BE2C (cell line): ENCODE results near the gene TNS3.

Experiments used
- DNase-seq: peaks from one replicate; pipeline ENCODE4 v3.0.0-alpha.2; 2020
- H3K27me3 ChIP-seq: fragments of 250-450 bp; sonication (Bioruptor Pico); 2 replicates; pipeline ENCODE4 v1.5.1; 2020; ENCODE audit warnings: mild to moderate bottlenecking
- H3K36me3 ChIP-seq: fragments of 250-450 bp; sonication (Bioruptor Pico); 2 replicates; pipeline ENCODE4 v1.5.1; 2020; ENCODE audit warnings: mild to moderate bottlenecking
- H3K4me1 ChIP-seq: fragments of 250-450 bp; sonication (Bioruptor Pico); 2 replicates; pipeline ENCODE4 v1.5.1; 2020
- H3K4me3 ChIP-seq: 2 replicates; pipeline ENCODE4 v1.5.1; 2011; ENCODE audit warnings: low read depth, low read length
- H3K9me3 ChIP-seq: fragments of 250-450 bp; sonication (Bioruptor Pico); 2 replicates; pipeline ENCODE4 v1.5.1; 2020
- TF ChIP-seq, protein P1 (sequence below): IDR thresholded peaks from 2 replicates; pipeline ENCODE4 v1.5.1; 2012; ENCODE audit warnings: mild to moderate bottlenecking, low read depth, low read length

TNS3 gene

DNA sequence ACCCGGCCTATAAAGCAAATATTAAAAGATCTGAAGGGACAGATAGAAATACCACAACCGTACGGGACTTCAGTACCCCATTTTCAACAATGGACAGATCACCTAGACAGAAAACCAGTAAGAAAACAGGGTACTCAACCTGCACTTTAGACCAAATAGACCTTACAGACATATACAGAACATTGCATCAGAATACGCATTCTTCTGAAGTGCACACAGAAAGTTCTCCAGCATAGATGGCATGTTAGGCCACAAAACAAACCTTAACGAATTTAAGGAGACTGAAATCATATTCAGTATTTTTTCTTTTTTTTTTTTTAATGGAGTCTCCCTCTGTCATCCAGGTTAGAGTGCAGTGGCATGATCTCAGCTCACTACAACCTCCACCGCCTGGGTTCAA, 151.5 kb downstream of the TNS3 start:
- TF ChIP-seq, protein P1, sequence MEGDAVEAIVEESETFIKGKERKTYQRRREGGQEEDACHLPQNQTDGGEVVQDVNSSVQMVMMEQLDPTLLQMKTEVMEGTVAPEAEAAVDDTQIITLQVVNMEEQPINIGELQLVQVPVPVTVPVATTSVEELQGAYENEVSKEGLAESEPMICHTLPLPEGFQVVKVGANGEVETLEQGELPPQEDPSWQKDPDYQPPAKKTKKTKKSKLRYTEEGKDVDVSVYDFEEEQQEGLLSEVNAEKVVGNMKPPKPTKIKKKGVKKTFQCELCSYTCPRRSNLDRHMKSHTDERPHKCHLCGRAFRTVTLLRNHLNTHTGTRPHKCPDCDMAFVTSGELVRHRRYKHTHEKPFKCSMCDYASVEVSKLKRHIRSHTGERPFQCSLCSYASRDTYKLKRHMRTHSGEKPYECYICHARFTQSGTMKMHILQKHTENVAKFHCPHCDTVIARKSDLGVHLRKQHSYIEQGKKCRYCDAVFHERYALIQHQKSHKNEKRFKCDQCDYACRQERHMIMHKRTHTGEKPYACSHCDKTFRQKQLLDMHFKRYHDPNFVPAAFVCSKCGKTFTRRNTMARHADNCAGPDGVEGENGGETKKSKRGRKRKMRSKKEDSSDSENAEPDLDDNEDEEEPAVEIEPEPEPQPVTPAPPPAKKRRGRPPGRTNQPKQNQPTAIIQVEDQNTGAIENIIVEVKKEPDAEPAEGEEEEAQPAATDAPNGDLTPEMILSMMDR, result no peak
- no peaks in the 10 kb centered on the region for H3K9me3 ChIP-seq
- no peaks in the 10 kb centered on the region for H3K27me3 ChIP-seq
- H3K4me1 ChIP-seq, result peaks cover 11% of the 10 kb centered on the region
- H3K36me3 ChIP-seq, result no peaks in the 10 kb centered on the region
- no peak overlapping the region for H3K4me3 ChIP-seq
- no peak for DNase-seq

DNA sequence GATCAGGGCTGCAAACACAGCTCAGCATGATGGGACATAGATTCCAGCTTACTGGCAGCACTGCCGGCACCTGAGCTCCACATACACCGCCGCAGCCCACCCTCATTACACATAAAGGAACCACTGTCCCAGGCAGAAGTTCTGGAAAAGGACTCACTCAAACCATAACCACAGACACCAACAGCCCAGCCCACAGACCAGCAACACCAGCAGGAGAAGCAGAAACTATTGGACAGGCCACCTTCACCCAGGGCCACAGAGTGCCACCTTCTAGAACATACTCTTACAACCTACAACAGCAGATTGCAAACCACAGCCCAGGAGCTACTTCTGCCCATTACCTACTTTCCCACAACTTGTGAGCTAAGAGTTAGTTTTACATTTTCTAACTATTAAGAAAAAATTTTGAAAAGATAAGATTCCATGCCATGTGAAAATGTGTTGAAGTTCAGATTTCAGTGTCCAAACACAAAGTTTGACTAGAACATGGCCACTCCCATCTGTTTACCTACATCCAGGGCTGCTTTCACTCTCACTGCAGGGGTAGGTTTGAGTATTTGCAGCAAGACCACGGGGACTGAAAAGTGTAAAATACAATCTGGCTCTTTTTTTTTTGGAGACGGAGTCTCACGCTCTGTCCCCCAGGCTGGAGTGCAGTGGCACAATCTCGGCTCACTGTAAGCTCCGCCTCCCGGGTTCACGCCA, 153.0 kb downstream of the TNS3 start:
- H3K9me3 ChIP-seq, result no peaks in the 10 kb centered on the region
- no peaks in the 10 kb centered on the region for H3K27me3 ChIP-seq
- no peak overlapping the region; the same call in 1 of the 2 replicates for H3K4me3 ChIP-seq
- peaks cover 11% of the 10 kb centered on the region for H3K4me1 ChIP-seq
- TF ChIP-seq, protein P1, result no peak
- DNase-seq, result no peak
- H3K36me3 ChIP-seq, result no peaks in the 10 kb centered on the region

DNA sequence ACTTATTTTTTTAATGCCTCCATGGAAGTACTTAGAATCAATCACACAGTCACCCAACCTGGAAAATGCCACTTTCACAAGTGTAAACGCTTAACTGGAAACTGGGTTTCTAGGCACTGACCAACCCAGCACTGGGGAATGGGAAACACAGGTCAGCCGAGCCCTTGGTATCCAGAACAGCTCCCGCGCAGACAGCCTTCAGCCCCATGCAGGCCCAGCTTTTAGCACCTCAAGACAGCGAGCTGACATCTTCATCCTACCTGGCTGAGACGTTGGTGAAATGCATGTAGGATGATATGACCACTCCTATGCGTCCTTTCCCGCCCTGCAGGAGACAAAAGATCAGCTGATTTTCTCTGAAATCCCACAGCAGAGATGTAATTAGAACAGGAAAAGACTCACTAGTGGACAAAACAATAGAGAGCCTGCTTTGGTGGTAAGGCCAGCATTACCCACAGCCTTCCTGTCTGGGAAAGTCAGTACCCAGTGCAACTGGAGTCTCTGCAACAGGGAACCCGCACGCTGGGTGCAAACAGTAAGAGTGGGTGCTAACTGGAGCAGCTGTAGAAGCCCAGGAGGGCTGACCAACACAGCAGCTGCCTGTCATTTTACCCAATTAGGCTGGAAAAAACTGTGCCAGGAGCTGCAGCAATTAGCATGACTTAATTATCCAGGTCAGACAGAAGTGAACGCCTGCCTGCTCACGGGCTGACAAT, 153.7 kb downstream of the TNS3 start:
- TF ChIP-seq, protein P1, result no peak
- Histone ChIP-seq H3K36me3 (no peaks in the 10 kb centered on the region), H3K27me3 (no peaks in the 10 kb centered on the region), H3K9me3 (no peaks in the 10 kb centered on the region), H3K4me3 (no peak overlapping the region; the same call in 1 of the 2 replicates), H3K4me1 (peaks cover 11% of the 10 kb centered on the region)
- DNase-seq, result peak; percentile 46

DNA sequence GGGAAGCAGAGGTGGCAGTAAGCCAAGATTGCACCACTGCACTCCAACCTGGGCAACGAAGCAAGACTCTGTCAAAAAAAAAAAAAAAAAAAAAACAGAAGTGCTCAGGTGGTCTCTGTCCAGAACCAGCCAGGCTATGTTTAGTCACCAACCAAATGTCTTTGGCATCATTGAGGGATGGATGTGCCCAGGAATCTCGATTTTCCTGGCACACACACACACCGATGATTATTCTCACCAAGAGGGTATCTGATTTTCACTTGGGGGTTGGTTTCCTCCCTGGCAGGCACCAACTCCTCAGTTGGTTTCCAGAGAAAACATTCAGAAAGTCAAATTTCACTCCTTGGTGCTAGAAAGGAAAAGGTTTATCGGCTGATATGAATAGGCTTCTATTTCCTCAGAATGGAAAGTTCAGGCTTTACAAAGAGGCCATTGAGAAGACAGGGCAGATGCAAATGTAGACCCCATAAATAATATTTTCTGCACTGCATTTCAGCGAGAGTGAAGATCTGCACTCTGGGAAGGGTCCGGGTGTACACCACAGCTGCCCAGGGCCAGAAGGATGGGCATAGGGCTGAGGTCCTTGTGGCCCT, 154.8 kb downstream of the TNS3 start:
- H3K4me1 ChIP-seq, result peaks cover 11% of the 10 kb centered on the region
- no peak for DNase-seq
- TF ChIP-seq, protein P1, result no peak
- no peaks in the 10 kb centered on the region for H3K27me3 ChIP-seq
- no peaks in the 10 kb centered on the region for H3K9me3 ChIP-seq
- no peaks in the 10 kb centered on the region for H3K36me3 ChIP-seq
- no peak overlapping the region for H3K4me3 ChIP-seq

DNA sequence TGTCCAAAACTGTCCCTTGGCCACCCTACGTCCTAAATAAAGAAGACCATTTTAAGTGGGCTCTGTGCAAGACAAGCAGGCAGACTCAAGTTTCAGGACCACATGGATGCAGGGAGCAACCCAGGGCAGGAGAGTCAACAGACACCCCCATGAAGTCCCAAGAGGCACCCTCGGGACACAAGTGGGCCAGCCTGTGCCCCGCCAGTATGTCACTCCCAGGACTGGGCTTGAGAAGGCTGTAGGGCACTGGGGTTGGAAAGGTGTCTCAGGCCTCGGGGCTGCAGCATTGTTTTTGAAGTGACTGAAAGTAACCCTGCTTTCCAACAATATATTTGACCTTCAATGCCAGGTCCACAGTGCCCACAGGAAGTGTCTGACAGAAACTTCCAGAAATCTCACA, 157.4 kb downstream of the TNS3 start:
- no peaks in the 10 kb centered on the region for H3K9me3 ChIP-seq
- TF ChIP-seq, protein P1, result no peak
- H3K36me3 ChIP-seq, result no peaks in the 10 kb centered on the region
- H3K4me1 ChIP-seq, result peaks cover 11% of the 10 kb centered on the region
- no peaks in the 10 kb centered on the region for H3K27me3 ChIP-seq
- no peak for DNase-seq
- H3K4me3 ChIP-seq, result no peak overlapping the region

DNA sequence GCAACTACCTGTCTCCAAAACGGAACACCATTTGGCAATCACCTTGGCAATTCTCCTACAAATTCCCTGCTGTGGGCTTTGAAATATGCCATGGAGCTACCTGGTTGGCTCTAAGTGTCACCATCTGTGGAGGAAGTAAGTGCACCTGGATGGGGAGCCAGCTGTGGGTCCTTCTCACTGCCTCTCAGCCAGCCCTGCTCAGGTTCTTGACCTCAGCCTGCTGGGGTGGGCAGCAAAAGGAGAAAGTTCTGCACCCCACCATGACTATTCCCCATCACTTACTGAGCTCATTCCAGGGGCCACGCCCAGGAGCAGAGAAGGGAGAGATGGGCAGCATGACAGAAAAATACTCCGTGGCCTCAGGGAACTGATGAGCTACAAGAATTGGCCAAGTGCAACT, 158.7 kb downstream of the TNS3 start:
- H3K36me3 ChIP-seq, result no peaks in the 10 kb centered on the region
- TF ChIP-seq, protein P1, result no peak
- DNase-seq, result no peak
- H3K9me3 ChIP-seq, result no peaks in the 10 kb centered on the region
- H3K27me3 ChIP-seq, result no peaks in the 10 kb centered on the region
- H3K4me1 ChIP-seq, result peaks cover 2% of the 10 kb centered on the region
- no peak overlapping the region for H3K4me3 ChIP-seq
